Measurements from ENCODE around the gene DRAP1.

The DRAP1 gene

GRCh38 chr11:65965986-65966762, 46.9 kb downstream of the DRAP1 start:
- no peak for DNase-seq

- no peak for DNase-seq
Observed at GRCh38 chr11:65967329-65967934, 48.2 kb downstream of the DRAP1 start.

GRCh38 chr11:65968600-65969482, 49.6 kb downstream of the DRAP1 start:
- no peak for DNase-seq

Data from CD4-positive, alpha-beta T cell treated with Interleukin-10 for 1 hour (primary cell).